ENCODE results near the gene PFN1.

The PFN1 gene

GRCh38 chr17:4901108-4901647, 47.2 kb downstream of the PFN1 start:
- H3K27me3 Mint-ChIP-seq, result no peaks in the 10 kb centered on the region
- no peaks in the 10 kb centered on the region for H3K9me3 Mint-ChIP-seq
- H3K4me3 Mint-ChIP-seq, result peak overlapping the region; percentile 87
- peaks cover 1% of the 10 kb centered on the region for H3K36me3 Mint-ChIP-seq (ENCODE audit: low read depth)
- H3K4me1 Mint-ChIP-seq (ENCODE audit: low read depth), result peaks cover 45% of the 10 kb centered on the region
- no peak overlapping the region for H3K27ac Mint-ChIP-seq

GRCh38 chr17:4900231-4901107, 47.9 kb downstream of the PFN1 start:
- peaks cover 45% of the 10 kb centered on the region for H3K4me1 Mint-ChIP-seq (ENCODE audit: low read depth)

GRCh38 chr17:4899341-4900230, 48.7 kb downstream of the PFN1 start, which contains the start of gene C17orf107:
Gene C17orf107, plus strand, starts transcription at chr17:4899536. Its CDS starts 227 bp downstream, at chr17:4899763.
- Mint-ChIP-seq H3K4me1 (ENCODE audit: low read depth) (peaks cover 45% of the 10 kb centered on the region), H3K36me3 (ENCODE audit: low read depth) (peaks cover 12% of the 10 kb centered on the region), H3K27ac (peak within 1 kb of the TSS; percentile 87), H3K9me3 (no peaks in the 10 kb centered on the region), H3K27me3 (no peaks in the 10 kb centered on the region), H3K4me3 (peak within 1 kb of the TSS; percentile 87)

More at GRCh38 chr17:4900231-4901107, 47.9 kb downstream of the PFN1 start:
- no peaks in the 10 kb centered on the region for H3K9me3 Mint-ChIP-seq
- peak overlapping the region; percentile 87 for H3K4me3 Mint-ChIP-seq
- H3K36me3 Mint-ChIP-seq (ENCODE audit: low read depth), result peaks cover 7% of the 10 kb centered on the region
- no peaks in the 10 kb centered on the region for H3K27me3 Mint-ChIP-seq
- peak overlapping the region; percentile 87 for H3K27ac Mint-ChIP-seq

GRCh38 chr17:4898927-4899326, 49.4 kb downstream of the PFN1 start:
- H3K4me1 Mint-ChIP-seq (ENCODE audit: low read depth), result peaks cover 45% of the 10 kb centered on the region
- H3K9me3 Mint-ChIP-seq, result no peaks in the 10 kb centered on the region
- H3K4me3 Mint-ChIP-seq, result peak overlapping the region; percentile 63
- no peak overlapping the region for H3K27ac Mint-ChIP-seq
- H3K36me3 Mint-ChIP-seq (ENCODE audit: low read depth), result peaks cover 12% of the 10 kb centered on the region
- H3K27me3 Mint-ChIP-seq, result no peaks in the 10 kb centered on the region

GRCh38 chr17:4898351-4898750, 50.0 kb downstream of the PFN1 start:
- Mint-ChIP-seq H3K4me3 (peak overlapping the region; percentile 63), H3K27me3 (no peaks in the 10 kb centered on the region), H3K36me3 (ENCODE audit: low read depth) (peaks cover 12% of the 10 kb centered on the region), H3K9me3 (no peaks in the 10 kb centered on the region), H3K27ac (no peak overlapping the region), H3K4me1 (ENCODE audit: low read depth) (peaks cover 40% of the 10 kb centered on the region)

- Mint-ChIP-seq H3K27me3 (no peaks in the 10 kb centered on the region), H3K9me3 (no peaks in the 10 kb centered on the region), H3K27ac (no peak overlapping the region), H3K4me1 (ENCODE audit: low read depth) (peaks cover 34% of the 10 kb centered on the region), H3K36me3 (ENCODE audit: low read depth) (peaks cover 12% of the 10 kb centered on the region), H3K4me3 (no peak overlapping the region)
Measured at GRCh38 chr17:4897785-4898184, 50.5 kb downstream of the PFN1 start.

GRCh38 chr17:4897198-4897687, 51.1 kb downstream of the PFN1 start:
- Mint-ChIP-seq H3K27me3 (no peaks in the 10 kb centered on the region), H3K27ac (no peak overlapping the region), H3K4me3 (no peak overlapping the region), H3K4me1 (ENCODE audit: low read depth) (peaks cover 29% of the 10 kb centered on the region), H3K9me3 (no peaks in the 10 kb centered on the region), H3K36me3 (ENCODE audit: low read depth) (peaks cover 15% of the 10 kb centered on the region)

GRCh38 chr17:4896332-4897197, 51.8 kb downstream of the PFN1 start:
- Mint-ChIP-seq H3K27me3 (no peaks in the 10 kb centered on the region), H3K27ac (no peak overlapping the region), H3K4me1 (ENCODE audit: low read depth) (peaks cover 25% of the 10 kb centered on the region), H3K36me3 (ENCODE audit: low read depth) (peaks cover 15% of the 10 kb centered on the region), H3K9me3 (no peaks in the 10 kb centered on the region), H3K4me3 (no peak overlapping the region)

GRCh38 chr17:4895657-4896331, 52.5 kb downstream of the PFN1 start:
- no peaks in the 10 kb centered on the region for H3K27me3 Mint-ChIP-seq
- H3K36me3 Mint-ChIP-seq (ENCODE audit: low read depth), result peaks cover 15% of the 10 kb centered on the region
- H3K4me3 Mint-ChIP-seq, result no peak overlapping the region
- no peaks in the 10 kb centered on the region for H3K9me3 Mint-ChIP-seq
- peaks cover 19% of the 10 kb centered on the region for H3K4me1 Mint-ChIP-seq (ENCODE audit: low read depth)
- no peak overlapping the region for H3K27ac Mint-ChIP-seq
